ENCODE data around the gene GLTPD2.

The GLTPD2 gene

GRCh38 chr17:4772235-4772613 is 16.5 kb upstream of the GLTPD2 start:
- TF ChIP-seq CTCF (IDR thresholded peaks at IDR 0.05; ENCODE audit: low read depth, low read length, missing control alignments), result no peak
- no peak overlapping the region for H3K4me3 ChIP-seq (ENCODE audit: low read depth, low read length)
- H3K27me3 ChIP-seq (replicated peaks), result peaks cover 4% of the 10 kb centered on the region
- in situ Hi-C loops (cut with HindIII; ENCODE audit: low pct_ligation_motif_present, low sequenced_read_pairs), result no loop called here
- H3K27ac ChIP-seq, result no peak overlapping the region
- no peak for DNase-seq
- no peaks in the 10 kb centered on the region for H3K36me3 ChIP-seq (replicated peaks)

GRCh38 chr17:4777969-4778760 is 10.6 kb upstream of the GLTPD2 start:
- H3K4me3 ChIP-seq (ENCODE audit: low read depth, low read length), result no peak overlapping the region
- peak; percentile 13 for DNase-seq
- peaks cover 2% of the 10 kb centered on the region for H3K27me3 ChIP-seq (replicated peaks)
- H3K36me3 ChIP-seq (replicated peaks), result no peaks in the 10 kb centered on the region
- TF ChIP-seq CTCF (IDR thresholded peaks at IDR 0.05; ENCODE audit: low read depth, low read length, missing control alignments), result no peak
- in situ Hi-C loops (cut with HindIII; ENCODE audit: low pct_ligation_motif_present, low sequenced_read_pairs), result no loop called here
- no peak overlapping the region for H3K27ac ChIP-seq

- no peak for DNase-seq
- TF ChIP-seq CTCF (IDR thresholded peaks at IDR 0.05; ENCODE audit: low read depth, low read length, missing control alignments), result no peak
- Histone ChIP-seq H3K27me3 (replicated peaks) (peaks cover 4% of the 10 kb centered on the region), H3K4me3 (ENCODE audit: low read depth, low read length) (no peak overlapping the region), H3K27ac (no peak overlapping the region), H3K36me3 (replicated peaks) (no peaks in the 10 kb centered on the region)
- in situ Hi-C loops (cut with HindIII; ENCODE audit: low pct_ligation_motif_present, low sequenced_read_pairs), result no loop called here
Observed at GRCh38 chr17:4780325-4780955, 8.3 kb upstream of the GLTPD2 start.

- H3K4me3 ChIP-seq (ENCODE audit: low read depth, low read length), result no peak overlapping the region
- DNase-seq, result no peak
- peaks cover 6% of the 10 kb centered on the region for H3K27me3 ChIP-seq (replicated peaks)
- in situ Hi-C loops (cut with HindIII; ENCODE audit: low pct_ligation_motif_present, low sequenced_read_pairs), result no loop called here
- no peak overlapping the region for H3K27ac ChIP-seq
- TF ChIP-seq CTCF (IDR thresholded peaks at IDR 0.05; ENCODE audit: low read depth, low read length, missing control alignments), result no peak
- H3K36me3 ChIP-seq (replicated peaks), result no peaks in the 10 kb centered on the region
Observed at GRCh38 chr17:4782652-4783051, 6.1 kb upstream of the GLTPD2 start.

- TF ChIP-seq CTCF (IDR thresholded peaks at IDR 0.05; ENCODE audit: low read depth, low read length, missing control alignments), result no peak
- H3K36me3 ChIP-seq (replicated peaks), result no peaks in the 10 kb centered on the region
- peaks cover 6% of the 10 kb centered on the region for H3K27me3 ChIP-seq (replicated peaks)
- DNase-seq, result no peak
- H3K27ac ChIP-seq, result no peak overlapping the region
- peak overlapping the region; percentile 3 for H3K4me3 ChIP-seq (ENCODE audit: low read depth, low read length)
- in situ Hi-C loops (cut with HindIII; ENCODE audit: low pct_ligation_motif_present, low sequenced_read_pairs), result no loop called here
Observed at GRCh38 chr17:4785311-4786105, 3.3 kb upstream of the GLTPD2 start.

Measured in brain microvascular endothelial cell (primary cell).